Mesendoderm (in vitro differentiated cells): ENCODE results near the gene ISOC2.

ENCODE experiments used
- DNase-seq: peaks from one replicate; pipeline ENCODE4 v3.0.0; 2013
- H2AK5ac ChIP-seq: 2 replicates; pipeline ENCODE4 v1.6.1; 2013; ENCODE audit warnings: low read length, inconsistent platforms
- H2BK120ac ChIP-seq: 2 replicates; pipeline ENCODE4 v1.6.1; 2013; ENCODE audit warnings: low read depth, mild to moderate bottlenecking, low read length, moderate library complexity, mixed read lengths
- H2BK15ac ChIP-seq: replicated peaks from 2 replicates; pipeline ENCODE4 v1.6.1; 2013; ENCODE audit warnings: low read depth, mild to moderate bottlenecking, moderate library complexity
- H2BK5ac ChIP-seq: 2 replicates; pipeline ENCODE4 v1.6.1; 2013; ENCODE audit warnings: low read length, inconsistent platforms
- H3K18ac ChIP-seq: 2 replicates; pipeline ENCODE4 v1.6.1; 2013; ENCODE audit warnings: mild to moderate bottlenecking, low read length, mixed read lengths
- H3K23ac ChIP-seq: one replicate; pipeline ENCODE4 v1.6.1; 2013; ENCODE audit warnings: low read length
- H3K27ac ChIP-seq: 2 replicates; pipeline ENCODE4 v1.5.1; 2013; ENCODE audit warnings: low read depth, mild to moderate bottlenecking, inconsistent platforms, low read length, moderate library complexity
- H3K27me3 ChIP-seq: 2 replicates; pipeline ENCODE4 v1.6.1; 2013; ENCODE audit warnings: low read length, control low read depth, mild to moderate bottlenecking, inconsistent platforms; ENCODE audit not compliant: insufficient read depth, poor library complexity
- H3K36me3 ChIP-seq: 2 replicates; pipeline ENCODE4 v1.6.1; 2013; ENCODE audit warnings: low read length, inconsistent platforms; ENCODE audit not compliant: control insufficient read depth, insufficient read depth
- H3K4ac ChIP-seq: one replicate; pipeline ENCODE4 v1.6.1; 2013; ENCODE audit warnings: low read depth, mild to moderate bottlenecking, low read length, moderate library complexity
- H3K4me1 ChIP-seq: 2 replicates; pipeline ENCODE4 v1.6.1; 2013; ENCODE audit warnings: low read depth, low read length, inconsistent platforms; ENCODE audit not compliant: control insufficient read depth
- H3K4me2 ChIP-seq: 2 replicates; pipeline ENCODE4 v1.6.1; 2013; ENCODE audit warnings: low read length
- H3K4me3 ChIP-seq: 2 replicates; pipeline ENCODE4 v1.5.1; 2013; ENCODE audit warnings: mild to moderate bottlenecking, low read length
- H3K56ac ChIP-seq: one replicate; pipeline ENCODE4 v1.6.1; 2013; ENCODE audit warnings: low read length
- H3K79me1 ChIP-seq: 2 replicates; pipeline ENCODE4 v1.6.1; 2013; ENCODE audit warnings: low read length, inconsistent platforms
- H3K79me2 ChIP-seq: 2 replicates; pipeline ENCODE4 v1.6.1; 2013; ENCODE audit warnings: mild to moderate bottlenecking, low read length; ENCODE audit not compliant: control insufficient read depth, insufficient read depth
- H3K9ac ChIP-seq: 2 replicates; pipeline ENCODE4 v1.6.1; 2013; ENCODE audit warnings: low read length, inconsistent platforms
- H4K5ac ChIP-seq: one replicate; pipeline ENCODE4 v1.6.1; 2013; ENCODE audit warnings: low read length
- H4K8ac ChIP-seq: one replicate; pipeline ENCODE4 v1.6.1; 2013; ENCODE audit warnings: low read depth, mild to moderate bottlenecking, control low read depth, low read length, moderate library complexity
- WGBS: extraction: QIAGEN DNeasy Blood & Tissue Kit; methylation state at CpG from one replicate; pipeline ENCODE4 v1.1.7; 2013; ENCODE audit warnings: low lambda C conversion rate, missing lambda C conversion rate; ENCODE audit not compliant: insufficient coverage; ENCODE audit errors: extremely low coverage; 5-methylcytosine and 5-hydroxymethylcytosine counted together

Gene ISOC2

DNA sequence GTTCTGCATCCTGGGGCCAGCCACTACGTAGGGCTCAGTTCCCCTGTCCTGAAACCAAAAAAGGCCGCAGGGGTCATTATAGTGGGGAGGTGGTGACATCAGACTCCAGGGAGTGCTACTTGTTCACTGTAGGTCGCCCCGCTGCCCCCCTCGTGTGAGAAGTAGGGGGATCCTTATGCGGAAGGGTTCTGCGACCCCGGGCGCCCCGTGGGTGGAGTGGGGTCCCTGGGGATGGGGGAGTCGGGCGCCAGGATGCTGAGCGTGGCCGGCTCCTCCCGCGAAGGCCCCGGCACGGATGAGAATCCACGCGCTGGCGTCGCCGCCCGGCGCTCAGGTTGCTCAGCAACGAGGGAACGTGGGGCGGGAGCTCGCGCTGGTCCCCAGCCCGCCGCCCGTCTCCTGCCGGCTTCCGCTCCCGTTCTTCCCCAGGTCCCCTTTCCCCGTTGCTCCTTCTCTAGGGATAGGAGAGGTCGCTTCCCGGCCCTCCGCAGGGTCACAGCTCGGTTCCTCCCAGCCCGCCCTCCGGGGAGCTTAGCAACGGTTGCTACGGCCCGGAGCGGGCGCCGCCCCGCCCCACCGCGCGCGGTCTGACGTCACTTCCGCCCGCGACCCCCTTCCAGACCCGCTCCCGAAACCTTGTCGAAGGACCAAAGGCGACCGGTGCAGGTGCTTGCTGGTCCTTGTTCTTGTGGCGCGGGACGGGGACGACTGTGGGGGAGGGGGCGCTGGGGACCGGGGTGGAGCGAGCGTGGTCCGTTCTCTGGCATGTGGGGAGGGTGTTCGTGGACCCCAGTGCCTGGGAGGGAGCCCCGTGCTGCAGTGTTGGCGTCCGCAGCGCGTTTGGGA lies 23.4 kb upstream of the ISOC2 start, which contains the start of gene NAT14:
NAT14 (plus strand) TSS at position 596 of the 846 bp plus-strand sequence. CDS start 521 bp downstream, outside the sequence.
- Histone ChIP-seq H3K79me2 (no peaks in the 10 kb centered on the region), H3K4me1 (peaks cover 8% of the 10 kb centered on the region), H3K27me3 (no peaks in the 10 kb centered on the region), H4K5ac (no peak within 1 kb of the TSS), H3K27ac (no peak within 1 kb of the TSS), H2BK120ac (no peak within 1 kb of the TSS), H2BK15ac (no peak within 1 kb of the TSS), H3K4me2 (peak within 1 kb of the TSS; percentile 66), H2BK5ac (no peak within 1 kb of the TSS), H3K4ac (no peak within 1 kb of the TSS), H2AK5ac (no peak within 1 kb of the TSS), H3K79me1 (peaks cover 2% of the 10 kb centered on the region), H3K18ac (peak within 1 kb of the TSS; percentile 57), H3K36me3 (no peaks in the 10 kb centered on the region), H3K23ac (no peak within 1 kb of the TSS), H3K56ac (peak within 1 kb of the TSS; percentile 90), H3K9ac (peak within 1 kb of the TSS; percentile 75), H3K4me3 (peak within 1 kb of the TSS; percentile 56), H4K8ac (no peak within 1 kb of the TSS)
- WGBS: no CpG with 5 or more reads among the region's 78 CpGs
- peak; percentile 93 for DNase-seq

DNA sequence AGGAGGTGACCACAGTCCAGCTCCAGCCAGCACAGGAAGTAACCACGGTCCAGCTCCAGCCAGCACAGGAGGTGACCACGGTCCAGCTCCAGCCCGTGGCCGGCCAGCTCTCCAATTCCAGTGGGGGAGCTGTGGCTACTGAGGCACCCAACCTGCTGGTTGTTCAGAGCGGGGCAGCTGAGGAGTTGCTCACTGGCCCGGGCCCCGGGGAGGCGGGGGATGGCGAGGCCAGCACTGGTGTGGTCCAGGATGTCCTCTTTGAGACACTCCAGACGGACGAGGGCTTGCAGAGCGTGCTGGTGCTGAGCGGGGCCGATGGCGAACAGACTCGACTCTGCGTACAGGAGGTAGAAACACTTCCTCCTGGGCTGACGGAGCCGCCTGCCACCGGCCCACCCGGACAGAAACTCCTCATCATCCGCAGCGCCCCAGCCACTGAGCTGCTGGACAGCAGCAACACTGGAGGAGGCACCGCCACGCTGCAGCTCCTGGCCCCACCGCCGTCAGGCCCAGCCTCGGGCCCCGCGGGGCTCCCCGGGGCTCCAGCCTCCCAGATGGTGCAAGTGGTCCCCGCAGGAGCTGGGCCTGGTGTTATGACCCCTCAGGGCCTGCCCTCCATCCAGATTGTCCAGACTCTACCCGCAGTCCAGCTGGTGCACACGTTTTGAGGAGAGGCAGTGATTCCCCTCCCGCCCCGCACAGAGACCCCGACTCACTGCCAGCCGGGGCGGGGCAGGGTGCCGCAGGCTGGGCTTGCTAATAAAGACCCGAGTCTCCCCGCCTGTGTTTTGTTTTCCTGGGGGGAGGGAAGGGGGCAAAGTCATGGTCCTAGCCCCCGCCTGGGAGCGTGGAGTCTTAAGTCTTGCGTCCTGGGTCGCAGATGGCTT lies 22.5 kb upstream of the ISOC2 start:
- H2BK5ac ChIP-seq: no peak overlapping the region
- no peaks in the 10 kb centered on the region for H3K36me3 ChIP-seq
- no peaks in the 10 kb centered on the region for H3K27me3 ChIP-seq
- WGBS: no CpG with 5 or more reads among the region's 46 CpGs
- H3K79me2 ChIP-seq: no peaks in the 10 kb centered on the region
- H3K23ac ChIP-seq: no peak overlapping the region
- no peak overlapping the region for H4K5ac ChIP-seq
- peak overlapping the region; percentile 85 for H3K56ac ChIP-seq
- H3K4me3 ChIP-seq: no peak overlapping the region
- H3K27ac ChIP-seq: no peak overlapping the region
- peak; percentile 17 for DNase-seq
- H4K8ac ChIP-seq: no peak overlapping the region
- H3K4me1 ChIP-seq: peaks cover 8% of the 10 kb centered on the region
- H3K18ac ChIP-seq: peak overlapping the region; percentile 23
- H2BK120ac ChIP-seq: no peak overlapping the region
- H3K4ac ChIP-seq: no peak overlapping the region
- peaks cover 4% of the 10 kb centered on the region for H3K79me1 ChIP-seq
- no peak overlapping the region for H2AK5ac ChIP-seq
- peak overlapping the region; percentile 66 for H3K4me2 ChIP-seq
- no peak overlapping the region for H2BK15ac ChIP-seq
- peak overlapping the region; percentile 75 for H3K9ac ChIP-seq

DNA sequence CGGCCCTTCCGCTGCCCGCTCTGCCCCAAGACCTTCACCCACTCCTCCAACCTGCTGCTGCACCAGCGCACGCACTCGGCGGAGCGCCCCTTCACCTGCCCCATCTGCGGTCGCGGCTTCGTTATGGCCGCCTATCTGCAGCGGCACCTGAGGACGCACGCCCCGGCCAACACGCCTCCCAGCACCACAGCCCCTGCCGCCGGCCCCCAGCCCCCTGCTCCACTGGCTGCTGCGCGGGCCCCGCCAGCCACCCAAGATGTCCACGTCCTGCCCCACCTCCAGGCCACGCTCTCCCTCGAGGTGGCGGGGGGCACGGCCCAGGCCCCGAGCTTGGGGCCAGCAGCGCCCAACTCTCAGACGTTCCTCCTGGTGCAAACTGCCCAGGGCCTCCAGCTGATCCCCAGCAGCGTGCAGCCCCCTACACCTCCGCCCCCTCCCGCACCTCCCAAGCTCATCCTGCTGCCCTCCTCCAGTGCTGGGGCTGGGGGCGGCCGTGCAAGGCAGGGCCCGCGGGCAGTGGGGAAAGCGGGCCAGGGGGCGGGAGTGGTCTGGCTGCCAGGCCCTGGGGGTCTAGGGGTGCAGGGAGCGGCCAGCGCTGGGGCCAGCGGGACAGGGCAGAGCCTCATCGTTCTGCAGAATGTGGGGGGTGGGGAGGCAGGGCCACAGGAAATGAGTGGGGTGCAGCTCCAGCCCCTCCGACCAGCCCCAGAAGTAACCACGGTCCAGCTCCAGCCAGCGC lies 21.7 kb upstream of the ISOC2 start:
- Histone ChIP-seq H4K5ac (no peak overlapping the region), H2BK120ac (no peak overlapping the region), H2BK15ac (no peak overlapping the region), H3K4me3 (no peak overlapping the region), H2BK5ac (no peak overlapping the region), H4K8ac (no peak overlapping the region), H3K27me3 (no peaks in the 10 kb centered on the region), H3K4me1 (peaks cover 8% of the 10 kb centered on the region), H3K9ac (no peak overlapping the region), H3K4ac (no peak overlapping the region), H3K23ac (no peak overlapping the region), H3K79me2 (no peaks in the 10 kb centered on the region), H3K56ac (no peak overlapping the region), H2AK5ac (no peak overlapping the region), H3K18ac (no peak overlapping the region), H3K79me1 (peaks cover 5% of the 10 kb centered on the region), H3K4me2 (no peak overlapping the region), H3K36me3 (no peaks in the 10 kb centered on the region), H3K27ac (no peak overlapping the region)
- WGBS: no CpG with 5 or more reads among the region's 47 CpGs
- DNase-seq: no peak

DNA sequence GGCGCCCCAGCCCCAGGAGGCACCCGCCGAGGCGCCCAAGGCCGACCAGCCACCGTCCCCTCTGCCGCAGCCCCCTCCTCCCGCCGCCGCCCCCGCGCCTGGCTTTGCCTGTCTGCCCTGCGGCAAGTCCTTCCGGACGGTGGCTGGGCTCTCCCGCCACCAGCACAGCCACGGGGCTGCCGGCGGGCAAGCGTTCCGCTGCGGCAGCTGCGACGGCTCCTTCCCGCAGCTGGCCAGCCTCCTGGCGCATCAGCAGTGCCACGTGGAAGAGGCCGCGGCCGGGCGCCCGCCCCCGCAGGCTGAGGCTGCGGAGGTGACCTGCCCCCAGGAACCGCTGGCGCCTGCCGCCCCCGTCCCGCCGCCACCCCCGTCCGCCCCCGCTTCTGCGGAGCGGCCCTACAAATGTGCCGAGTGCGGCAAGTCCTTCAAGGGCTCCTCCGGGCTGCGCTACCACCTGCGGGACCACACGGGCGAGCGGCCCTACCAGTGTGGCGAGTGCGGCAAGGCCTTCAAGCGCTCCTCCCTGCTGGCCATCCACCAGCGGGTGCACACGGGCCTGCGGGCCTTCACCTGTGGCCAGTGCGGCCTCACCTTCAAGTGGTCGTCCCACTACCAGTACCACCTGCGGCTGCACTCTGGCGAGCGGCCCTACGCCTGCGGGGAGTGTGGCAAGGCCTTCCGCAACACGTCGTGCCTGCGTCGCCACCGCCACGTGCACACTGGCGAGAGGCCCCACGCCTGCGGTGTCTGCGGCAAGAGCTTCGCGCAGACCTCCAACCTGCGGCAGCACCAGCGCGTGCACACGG lies 20.9 kb upstream of the ISOC2 start:
- Histone ChIP-seq H3K79me2 (peaks cover 2% of the 10 kb centered on the region), H3K36me3 (no peaks in the 10 kb centered on the region), H4K5ac (no peak overlapping the region), H3K18ac (no peak overlapping the region), H3K27ac (no peak overlapping the region), H3K79me1 (peaks cover 10% of the 10 kb centered on the region), H2BK5ac (no peak overlapping the region), H3K9ac (peak overlapping the region; percentile 49), H3K27me3 (no peaks in the 10 kb centered on the region), H4K8ac (no peak overlapping the region), H2AK5ac (no peak overlapping the region), H2BK15ac (no peak overlapping the region), H3K4me3 (no peak overlapping the region), H3K4me1 (peaks cover 6% of the 10 kb centered on the region), H3K23ac (no peak overlapping the region), H2BK120ac (no peak overlapping the region), H3K4ac (no peak overlapping the region), H3K4me2 (no peak overlapping the region), H3K56ac (peak overlapping the region; percentile 80)
- no CpG with 5 or more reads among the region's 83 CpGs for WGBS
- DNase-seq: peak; percentile 34

DNA sequence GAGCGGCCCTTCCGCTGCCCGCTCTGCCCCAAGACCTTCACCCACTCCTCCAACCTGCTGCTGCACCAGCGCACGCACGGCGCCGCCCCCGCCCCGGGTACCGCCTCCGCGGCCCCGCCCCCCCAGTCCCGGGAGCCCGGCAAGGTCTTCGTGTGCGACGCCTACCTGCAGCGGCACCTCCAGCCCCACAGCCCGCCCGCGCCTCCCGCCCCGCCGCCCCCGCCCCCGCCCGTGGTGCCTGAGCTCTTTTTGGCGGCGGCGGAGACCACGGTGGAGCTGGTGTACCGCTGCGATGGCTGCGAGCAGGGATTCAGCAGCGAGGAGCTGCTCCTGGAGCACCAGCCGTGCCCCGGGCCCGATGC lies 20.3 kb upstream of the ISOC2 start:
- peak; percentile 24 for DNase-seq
- Histone ChIP-seq H3K4me1 (peaks cover 2% of the 10 kb centered on the region), H3K56ac (peak overlapping the region; percentile 80), H4K8ac (no peak overlapping the region), H3K23ac (no peak overlapping the region), H3K79me1 (peaks cover 10% of the 10 kb centered on the region), H3K4me2 (no peak overlapping the region), H4K5ac (no peak overlapping the region), H3K79me2 (peaks cover 2% of the 10 kb centered on the region), H3K4me3 (no peak overlapping the region), H3K18ac (no peak overlapping the region), H2BK15ac (no peak overlapping the region), H3K27ac (no peak overlapping the region), H3K27me3 (no peaks in the 10 kb centered on the region), H3K4ac (no peak overlapping the region), H2BK120ac (no peak overlapping the region), H3K9ac (peak overlapping the region; percentile 49), H3K36me3 (no peaks in the 10 kb centered on the region), H2AK5ac (no peak overlapping the region), H2BK5ac (no peak overlapping the region)
- no CpG with 5 or more reads among the region's 40 CpGs for WGBS
